HG03135 (cell line): ENCODE data around the gene ADGRA1.
"Not testable (repeated sequence)": the region's sequence is repeated elsewhere in the genome, so short reads cannot be mapped to it uniquely, and the experiment has no call there.

Source experiments
- ATAC-seq: cut with Tn5 transposase; IDR thresholded peaks from one replicate; pipeline ENCODE4 v1.9.1; 2021; ENCODE audit warnings: mild to moderate bottlenecking, moderate library complexity; ENCODE audit not compliant: unreplicated experiment

ADGRA1 gene

GRCh38 chr10:133126431-133127290 is 38.9 kb downstream of the ADGRA1 start:
- ATAC-seq = no peak

- no peak for ATAC-seq
These were observed 39.8 kb downstream of the ADGRA1 start for GRCh38 chr10:133127291-133128125.

- no peak for ATAC-seq
These were observed 40.7 kb downstream of the ADGRA1 start for GRCh38 chr10:133128126-133129070.

- no peak for ATAC-seq
These were observed 41.5 kb downstream of the ADGRA1 start for GRCh38 chr10:133129071-133129858.

GRCh38 chr10:133129859-133130495 is 42.3 kb downstream of the ADGRA1 start:
- ATAC-seq = no peak

GRCh38 chr10:133130602-133131001 is 42.9 kb downstream of the ADGRA1 start:
- no peak for ATAC-seq

- ATAC-seq = no peak
These were observed 43.3 kb downstream of the ADGRA1 start for GRCh38 chr10:133131053-133131452.

GRCh38 chr10:133131734-133132472 is 44.2 kb downstream of the ADGRA1 start:
- no peak for ATAC-seq

GRCh38 chr10:133132473-133133291 is 45.0 kb downstream of the ADGRA1 start:
- ATAC-seq = no peak

- ATAC-seq = no peak
These were observed 45.9 kb downstream of the ADGRA1 start for GRCh38 chr10:133133471-133134231.

GRCh38 chr10:133134411-133135115 is 46.8 kb downstream of the ADGRA1 start:
- no peak for ATAC-seq

GRCh38 chr10:133135116-133135465 is 47.4 kb downstream of the ADGRA1 start:
- no peak for ATAC-seq

- ATAC-seq = not testable (repeated sequence)
These were observed 49.9 kb downstream of the ADGRA1 start for GRCh38 chr10:133137486-133138145.

- ATAC-seq = no peak
These were observed 51.9 kb downstream of the ADGRA1 start for GRCh38 chr10:133139551-133140065.

- ATAC-seq = no peak
These were observed 52.9 kb downstream of the ADGRA1 start for GRCh38 chr10:133140417-133141143.
